Fibroblast of lung (primary cell): ENCODE data around the gene MISP3. TPM values are rescaled to one million over a fixed set of nuclear protein-coding genes. Genes with fewer than 3 reads are reported as not detected.
A peak's percentile ranks its signal among the peaks of the same experiment; 100 is the strongest.

ENCODE experiments used
- DNase-seq, 2 donors: peaks; one replicate each; pipeline versions ENCODE4 v3.0.0 to v3.0.0-alpha.2; 2010; ENCODE audit warnings: low read depth in 2 of 2
- H2AFZ ChIP-seq: 2 replicates; pipeline ENCODE4 v1.5.1; 2012; ENCODE audit warnings: low read length, control low read depth, inconsistent platforms
- H3K27ac ChIP-seq: 2 replicates; pipeline ENCODE4 v1.5.1; 2011; ENCODE audit warnings: low read length, control low read depth; ENCODE audit not compliant: insufficient read depth
- H3K27me3 ChIP-seq: 2 replicates; pipeline ENCODE4 v1.5.1; 2011; ENCODE audit warnings: mild to moderate bottlenecking, low read length; ENCODE audit not compliant: control insufficient read depth, insufficient read depth
- H3K36me3 ChIP-seq: 2 replicates; pipeline ENCODE4 v1.5.1; 2011; ENCODE audit warnings: low read length; ENCODE audit not compliant: control insufficient read depth, insufficient read depth
- H3K4me1 ChIP-seq: 2 replicates; pipeline ENCODE4 v1.5.1; 2011; ENCODE audit warnings: low read length; ENCODE audit not compliant: control insufficient read depth, insufficient read depth; ENCODE audit errors: extremely low read depth
- H3K4me2 ChIP-seq: 2 replicates; pipeline ENCODE4 v1.5.1; 2011; ENCODE audit warnings: low read length, control low read depth; ENCODE audit not compliant: insufficient read depth; ENCODE audit errors: extremely low read depth
- H3K4me3 ChIP-seq, 4 experiments: fragments of 200-600 bp in 1 of 4; sonication (generic) in 1 of 4; replicated peaks in 1 of 4; 2 replicates each; pipeline ENCODE4 v1.5.1; 2011 to 2016; ENCODE audit warnings: low read length in 4 of 4, low read depth in 3 of 4, mild to moderate bottlenecking in 3 of 4, control low read depth in 2 of 4, inconsistent platforms in 1 of 4, mixed read lengths in 1 of 4; ENCODE audit not compliant: insufficient read depth in 1 of 4; ENCODE audit errors: control extremely low read depth in 1 of 4
- H3K79me2 ChIP-seq: 2 replicates; pipeline ENCODE4 v1.5.1; 2012; ENCODE audit warnings: mild to moderate bottlenecking, low read length, inconsistent platforms; ENCODE audit not compliant: control insufficient read depth, insufficient read depth
- H3K9ac ChIP-seq: 2 replicates; pipeline ENCODE4 v1.5.1; 2011; ENCODE audit warnings: mild to moderate bottlenecking, low read length, control low read depth; ENCODE audit not compliant: insufficient read depth
- H3K9me3 ChIP-seq: 2 replicates; pipeline ENCODE4 v1.5.1; 2012; ENCODE audit warnings: low read depth, low read length; ENCODE audit not compliant: control insufficient read depth, insufficient read depth
- H4K20me1 ChIP-seq: 2 replicates; pipeline ENCODE4 v1.5.1; 2011; ENCODE audit warnings: low read length; ENCODE audit not compliant: control insufficient read depth, insufficient read depth; ENCODE audit errors: extremely low read depth
- CTCF ChIP-seq, 2 donors: IDR thresholded peaks in 1 of 2; conservative IDR thresholded peaks in 1 of 2; 1 replicate in 1 of 2; 2 replicates in 1 of 2; pipeline ENCODE4 v1.5.1; 2011 to 2012; ENCODE audit warnings: low read length in 2 of 2, control low read depth in 1 of 2, inconsistent platforms in 1 of 2, low read depth in 1 of 2, mild to moderate bottlenecking in 1 of 2
- EZH2 ChIP-seq: IDR thresholded peaks from 2 replicates; pipeline ENCODE4 v1.5.1; 2012; ENCODE audit warnings: low read length, control low read depth, mild to moderate bottlenecking; ENCODE audit errors: missing control alignments
- polyA plus RNA-seq, 2 donors: library from polyadenylated mRNA; depleted of rRNA in 1 of 2; stranded (reverse) in 1 of 2; unstranded in 1 of 2; fragments of >200 nt; gene quantifications; 2 replicates each; pipeline ENCODE4 v1.2.1, GENCODE V29; 2011 to 2012; ENCODE audit warnings: missing spikeins in 1 of 2
- total RNA-seq: library from RNA; depleted of rRNA; stranded (reverse); fragments of >200 nt; gene quantifications from 2 replicates; pipeline ENCODE4 v1.2.1, GENCODE V29; 2014

The MISP3 gene
- total and polyA plus RNA-seq, 2 donors (not counting 1 experiment from before 2014, with no cell fraction given) = 0.33 to 0.83 TPM

DNA sequence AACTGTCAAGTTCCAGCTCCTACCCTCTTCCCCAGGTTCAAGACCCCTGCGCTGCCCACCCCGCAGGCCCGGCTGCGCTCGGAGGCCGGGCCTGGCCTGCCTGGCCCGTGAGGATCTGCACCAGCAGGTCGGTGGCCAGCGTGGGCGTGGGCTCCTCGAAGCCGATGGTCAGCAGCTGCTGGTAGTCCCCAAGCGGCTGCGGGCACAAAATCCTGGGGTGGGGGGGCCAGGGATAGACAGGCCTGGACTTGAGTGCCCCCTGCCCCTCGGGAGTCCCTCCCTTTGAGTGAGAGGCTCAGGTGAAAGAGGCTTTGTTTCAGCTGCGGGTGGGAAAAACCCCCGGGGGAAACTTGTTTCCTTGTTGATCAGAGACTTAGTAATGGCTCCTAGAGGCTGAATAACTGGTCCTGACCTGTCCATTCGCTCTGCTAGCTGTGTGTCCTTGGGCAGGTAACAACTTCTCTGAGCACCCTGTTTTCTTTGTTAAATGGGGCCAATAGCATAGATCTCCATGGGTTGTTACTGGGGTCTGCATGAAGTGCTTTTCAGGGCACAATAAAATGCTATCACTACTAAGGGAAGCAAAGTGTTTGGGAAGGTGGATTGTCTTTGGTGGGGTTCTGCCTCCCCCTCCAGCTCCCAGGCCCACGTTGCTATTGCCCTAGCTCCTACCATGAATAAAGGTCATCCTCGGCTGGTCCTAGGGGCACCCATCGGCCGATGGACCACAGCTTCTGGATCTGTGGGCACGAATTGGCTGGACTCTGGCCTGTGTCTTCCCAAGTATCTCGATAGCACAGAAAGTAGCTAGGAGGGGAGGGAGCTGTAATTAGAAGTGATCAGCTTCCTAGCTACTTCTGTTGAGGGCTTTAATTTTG is 9.4 kb downstream of the MISP3 start:
- Histone ChIP-seq H3K4me3 (peak overlapping the region; percentile 65 to 86 (median 76)), H3K36me3 (no peaks in the 10 kb centered on the region), H4K20me1 (no peaks in the 10 kb centered on the region), H3K9me3 (no peaks in the 10 kb centered on the region), H2AFZ (peak overlapping the region; percentile 85), H3K27me3 (no peaks in the 10 kb centered on the region), H3K79me2 (no peaks in the 10 kb centered on the region), H3K4me1 (no peaks in the 10 kb centered on the region), H3K4me2 (peak overlapping the region; percentile 96), H3K9ac (peak overlapping the region; percentile 84), H3K27ac (peak overlapping the region; percentile 77)
- TF ChIP-seq CTCF (conservative IDR thresholded peaks at IDR 0.05 in 1 of 2, IDR thresholded peaks at IDR 0.05 in 1 of 2; ENCODE audit: low read depth in 1 of 2, low read length in 2 of 2) = no peak
- no peak for TF ChIP-seq EZH2
- peak in 1 of 2 donors; percentile 48 for DNase-seq

DNA sequence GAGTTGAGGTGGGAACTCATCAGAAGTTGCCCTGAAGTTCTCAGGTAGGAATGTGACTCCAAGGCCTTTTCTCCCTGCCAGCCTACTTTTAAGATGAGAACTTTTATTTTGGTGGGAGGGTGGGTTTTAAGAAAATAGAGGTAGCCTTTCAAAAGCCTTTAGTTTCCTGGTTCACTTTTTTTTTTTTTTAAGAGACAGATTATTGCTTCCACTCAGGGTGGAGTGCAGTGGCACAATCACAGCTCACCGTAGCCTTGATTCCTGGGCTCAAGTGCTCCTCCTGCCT is 10.0 kb downstream of the MISP3 start:
- no peak overlapping the region for H3K4me2 ChIP-seq
- H3K27ac ChIP-seq = no peak overlapping the region
- no peak overlapping the region for H3K9ac ChIP-seq
- DNase-seq = no peak
- H3K9me3 ChIP-seq = no peaks in the 10 kb centered on the region
- peak overlapping the region in 2 of 4 experiments; percentile 65 to 86 for H3K4me3 ChIP-seq
- no peak overlapping the region for H2AFZ ChIP-seq
- no peaks in the 10 kb centered on the region for H4K20me1 ChIP-seq
- H3K4me1 ChIP-seq = no peaks in the 10 kb centered on the region
- TF ChIP-seq CTCF (conservative IDR thresholded peaks at IDR 0.05 in 1 of 2, IDR thresholded peaks at IDR 0.05 in 1 of 2; ENCODE audit: low read depth in 1 of 2, low read length in 2 of 2) = no peak
- no peak for TF ChIP-seq EZH2
- no peaks in the 10 kb centered on the region for H3K79me2 ChIP-seq
- no peaks in the 10 kb centered on the region for H3K36me3 ChIP-seq
- no peaks in the 10 kb centered on the region for H3K27me3 ChIP-seq

DNA sequence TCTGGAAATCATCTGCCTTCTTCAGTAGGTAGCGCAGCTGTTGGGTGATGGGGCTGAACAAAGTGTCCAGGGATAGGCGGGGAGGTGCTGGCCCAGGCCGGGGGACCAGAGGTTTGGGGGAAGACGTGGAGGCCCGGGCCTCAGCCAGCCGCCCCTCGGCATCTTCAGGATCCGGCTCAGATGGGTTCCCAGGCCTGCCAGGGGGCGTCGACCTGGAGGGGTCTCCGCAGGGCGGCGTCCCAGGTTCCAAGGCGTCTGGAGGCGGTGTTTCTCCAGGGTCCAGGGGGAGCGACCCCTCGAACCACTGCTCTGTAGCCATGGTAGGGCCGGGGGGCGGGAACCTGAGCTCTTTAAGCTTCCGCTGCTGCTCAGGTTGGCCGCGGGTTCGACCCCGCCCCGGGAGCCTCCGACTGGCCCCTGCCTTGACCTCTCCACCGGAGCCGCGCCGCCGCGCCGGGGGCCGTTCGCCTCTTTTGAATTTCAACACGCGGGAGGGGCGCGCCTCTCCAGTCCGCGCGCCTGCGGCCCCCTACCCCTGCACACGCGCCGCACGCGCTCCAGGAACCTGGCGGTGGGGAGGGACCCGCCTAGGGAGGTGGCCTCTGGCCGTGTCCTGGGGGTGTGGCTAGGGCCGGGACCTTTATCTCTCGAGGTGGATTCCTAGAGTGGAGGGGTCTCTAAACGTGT is 12.9 kb downstream of the MISP3 start, which contains the start of gene C19orf67:
TSS of gene C19orf67 (minus strand) at position 475 of the 687 bp plus-strand sequence. CDS start at position 319, 156 bp downstream.
- Histone ChIP-seq H3K27ac (no peak within 1 kb of the TSS), H3K36me3 (peaks cover 9% of the 10 kb centered on the region), H3K4me2 (no peak within 1 kb of the TSS), H4K20me1 (no peaks in the 10 kb centered on the region), H3K27me3 (no peaks in the 10 kb centered on the region), H3K79me2 (no peaks in the 10 kb centered on the region), H3K9ac (no peak within 1 kb of the TSS), H3K9me3 (no peaks in the 10 kb centered on the region), H3K4me1 (no peaks in the 10 kb centered on the region), H2AFZ (no peak within 1 kb of the TSS), H3K4me3 (no peak within 1 kb of the TSS)
- TF ChIP-seq EZH2 (no peak), CTCF (conservative IDR thresholded peaks at IDR 0.05 in 1 of 2, IDR thresholded peaks at IDR 0.05 in 1 of 2; ENCODE audit: low read depth in 1 of 2, low read length in 2 of 2) (no peak)
- DNase-seq = no peak
